HG03439 (cell line): ENCODE measurements around the gene ARL16.
"Not testable (repeated sequence)": the region's sequence is repeated elsewhere in the genome, so short reads cannot be mapped to it uniquely, and the experiment has no call there.

Experiments
- ATAC-seq: cut with Tn5 transposase; IDR thresholded peaks from one replicate; pipeline ENCODE4 v1.9.1; 2021; ENCODE audit warnings: mild to moderate bottlenecking, moderate library complexity; ENCODE audit not compliant: unreplicated experiment

The ARL16 gene

DNA sequence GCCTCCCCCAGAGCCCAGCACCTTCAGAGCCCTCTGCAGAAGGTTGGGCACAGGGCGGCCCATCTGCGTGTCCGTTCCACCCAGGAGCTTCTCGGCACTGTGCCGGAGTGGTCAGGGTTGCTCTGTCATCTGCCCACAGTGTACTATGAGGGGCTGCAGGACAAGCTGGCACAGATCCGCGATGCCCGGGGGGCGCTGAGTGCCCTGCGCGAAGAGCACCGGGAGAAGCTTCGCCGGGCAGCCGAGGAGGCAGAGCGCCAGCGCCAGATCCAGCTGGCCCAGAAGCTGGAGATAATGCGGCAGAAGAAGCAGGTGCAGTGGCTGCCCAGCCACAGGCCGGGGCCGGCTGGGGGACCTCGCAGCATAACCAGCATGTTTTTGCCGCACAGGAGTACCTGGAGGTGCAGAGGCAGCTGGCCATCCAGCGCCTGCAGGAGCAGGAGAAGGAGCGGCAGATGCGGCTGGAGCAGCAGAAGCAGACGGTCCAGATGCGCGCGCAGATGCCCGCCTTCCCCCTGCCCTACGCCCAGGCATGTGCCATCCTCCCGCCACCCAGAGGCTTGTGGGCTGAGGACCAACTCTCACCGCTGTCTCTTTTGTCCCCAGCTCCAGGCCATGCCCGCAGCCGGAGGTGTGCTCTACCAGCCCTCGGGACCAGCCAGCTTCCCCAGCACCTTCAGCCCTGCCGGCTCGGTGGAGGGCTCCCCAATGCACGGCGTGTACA, 12.8 kb upstream of the ARL16 start:
- ATAC-seq = no peak

DNA sequence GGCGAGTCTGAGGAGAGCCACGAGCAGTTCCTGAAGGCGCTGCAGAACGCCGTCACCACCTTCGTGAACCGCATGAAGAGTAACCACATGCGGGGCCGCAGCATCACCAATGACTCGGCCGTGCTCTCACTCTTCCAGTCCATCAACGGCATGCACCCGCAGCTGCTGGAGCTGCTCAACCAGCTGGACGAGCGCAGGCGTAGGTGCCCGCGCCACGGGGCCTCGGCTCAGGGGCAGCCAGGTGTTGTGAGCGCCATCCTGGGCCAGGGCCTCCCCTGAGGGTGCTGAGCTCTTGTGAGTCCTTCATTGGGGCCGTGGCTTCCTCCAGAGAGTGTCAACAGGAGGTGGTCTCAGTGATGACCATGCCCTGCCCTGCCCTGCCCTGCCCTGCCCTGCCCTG, 12.2 kb upstream of the ARL16 start:
- no peak for ATAC-seq

DNA sequence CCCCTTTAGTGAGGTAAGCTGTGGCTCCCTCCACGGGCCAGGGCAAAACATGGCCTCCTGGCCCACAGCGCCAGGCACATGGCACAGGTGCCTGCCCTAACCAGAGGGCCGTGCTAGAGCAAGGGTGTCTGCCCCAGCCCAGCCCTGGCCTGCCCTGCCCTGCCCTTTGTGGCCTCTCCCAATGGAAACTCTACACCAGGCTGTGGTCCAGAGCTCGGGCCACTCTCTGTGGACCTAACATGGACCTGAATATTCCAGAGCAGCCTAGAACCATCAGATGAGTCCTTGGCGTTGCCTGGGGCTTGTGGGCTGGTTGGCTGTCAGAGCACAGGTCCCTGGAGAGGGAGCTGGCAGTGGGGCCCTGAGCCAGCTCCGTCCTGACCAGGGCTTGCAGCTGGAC, 11.6 kb upstream of the ARL16 start:
- no peak for ATAC-seq

DNA sequence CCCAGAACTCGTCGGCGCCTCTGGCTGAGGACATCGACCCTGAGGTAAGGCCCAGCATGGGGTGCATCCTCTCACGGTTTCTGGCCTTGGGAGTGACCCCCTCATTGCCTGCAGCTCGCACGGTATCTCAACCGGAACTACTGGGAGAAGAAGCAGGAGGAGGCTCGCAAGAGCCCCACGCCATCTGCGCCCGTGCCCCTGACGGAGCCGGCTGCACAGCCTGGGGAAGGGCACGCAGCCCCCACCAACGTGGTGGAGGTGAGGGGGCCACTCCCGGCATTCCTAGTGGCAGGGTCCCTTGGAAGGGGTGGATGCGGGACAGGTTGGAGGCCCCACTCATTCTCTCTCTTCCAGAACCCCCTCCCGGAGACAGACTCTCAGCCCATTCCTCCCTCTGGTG, 11.2 kb upstream of the ARL16 start:
- ATAC-seq = no peak

DNA sequence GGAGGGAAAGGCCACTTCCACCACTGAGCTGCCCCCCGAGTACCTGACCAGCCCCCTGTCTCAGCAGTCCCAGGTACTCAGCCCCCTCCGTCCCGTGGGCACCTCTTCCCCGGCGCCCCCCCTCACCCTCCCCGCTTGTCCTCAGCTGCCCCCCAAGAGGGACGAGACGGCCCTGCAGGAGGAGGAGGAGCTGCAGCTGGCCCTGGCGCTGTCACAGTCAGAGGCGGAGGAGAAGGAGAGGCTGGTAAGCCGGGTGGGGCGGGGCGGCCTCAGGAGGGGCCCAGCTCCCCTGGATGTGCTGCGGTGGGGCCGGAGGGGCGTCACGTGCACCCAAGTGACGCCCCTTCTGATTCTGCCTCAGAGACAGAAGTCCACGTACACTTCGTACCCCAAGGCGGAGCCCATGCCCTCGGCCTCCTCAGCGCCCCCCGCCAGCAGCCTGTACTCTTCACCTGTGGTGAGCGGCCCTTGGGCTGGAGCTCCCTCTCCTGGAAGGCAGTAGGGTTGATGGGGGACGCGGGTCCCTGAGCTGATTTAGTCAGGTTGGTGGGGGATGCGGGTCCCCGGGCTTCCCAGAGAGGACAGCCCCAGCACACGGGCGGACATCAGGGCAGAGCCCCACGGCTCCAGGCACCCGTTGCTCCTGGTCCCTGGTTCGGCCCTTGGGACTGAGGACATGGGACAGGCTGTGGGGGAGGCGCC, 10.1 kb upstream of the ARL16 start:
- no peak for ATAC-seq

DNA sequence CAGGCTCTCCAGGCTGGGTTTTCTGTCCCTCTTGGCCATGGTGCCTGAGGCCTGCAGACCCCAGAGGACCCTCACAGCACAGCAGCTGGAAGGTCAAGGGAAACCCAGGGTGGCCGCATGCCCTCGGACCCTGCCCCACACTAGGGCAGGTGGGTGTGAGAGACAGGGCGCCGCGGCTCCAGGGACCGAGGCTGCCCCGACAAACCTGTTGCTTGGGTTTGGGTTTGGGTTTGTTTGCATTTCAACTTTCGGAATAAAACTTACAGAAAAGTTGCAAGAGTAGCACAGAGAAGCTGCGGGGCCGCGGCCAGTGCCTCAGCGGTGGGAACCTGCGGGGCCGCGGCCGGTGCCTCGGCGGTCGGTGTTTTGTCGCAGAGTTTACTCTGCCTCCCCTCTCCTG, 8.0 kb upstream of the ARL16 start:
- no peak for ATAC-seq

DNA sequence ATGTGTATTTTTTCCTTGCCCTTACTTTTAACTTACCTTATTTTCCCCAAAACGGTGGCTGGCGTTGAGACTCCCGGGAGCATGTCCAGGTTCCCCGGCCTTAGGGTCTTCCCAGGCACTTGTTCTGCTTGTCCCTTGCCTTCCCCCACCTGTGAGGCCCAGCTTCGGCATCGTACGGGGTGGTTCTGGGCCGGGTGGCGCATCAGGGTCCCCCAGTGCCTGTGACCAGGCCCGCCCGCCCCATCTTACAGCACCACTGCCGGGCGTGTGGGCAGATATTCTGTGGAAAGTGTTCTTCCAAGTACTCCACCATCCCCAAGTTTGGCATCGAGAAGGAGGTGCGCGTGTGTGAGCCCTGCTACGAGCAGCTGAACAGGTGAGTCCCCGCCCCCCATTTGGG, 7.6 kb upstream of the ARL16 start:
- no peak for ATAC-seq

DNA sequence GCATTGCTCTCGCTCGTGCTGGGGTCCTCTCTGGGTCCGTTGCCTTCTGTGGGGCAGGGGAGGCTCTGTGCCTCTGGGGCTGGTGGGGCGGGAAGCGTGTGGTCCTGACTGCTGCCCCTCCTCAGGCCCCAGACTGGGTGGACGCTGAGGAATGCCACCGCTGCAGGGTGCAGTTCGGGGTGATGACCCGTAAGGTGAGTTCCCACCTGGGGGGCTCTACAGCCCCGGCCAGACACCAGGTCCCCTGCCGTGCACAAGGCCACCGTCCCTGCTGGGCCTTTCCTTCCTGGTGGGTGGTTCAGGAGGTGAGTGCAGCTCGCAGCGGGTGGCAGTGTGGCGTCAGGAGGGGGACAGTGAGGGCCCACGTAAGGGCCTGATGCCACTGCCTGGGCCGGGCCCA, 7.0 kb upstream of the ARL16 start:
- no peak for ATAC-seq

DNA sequence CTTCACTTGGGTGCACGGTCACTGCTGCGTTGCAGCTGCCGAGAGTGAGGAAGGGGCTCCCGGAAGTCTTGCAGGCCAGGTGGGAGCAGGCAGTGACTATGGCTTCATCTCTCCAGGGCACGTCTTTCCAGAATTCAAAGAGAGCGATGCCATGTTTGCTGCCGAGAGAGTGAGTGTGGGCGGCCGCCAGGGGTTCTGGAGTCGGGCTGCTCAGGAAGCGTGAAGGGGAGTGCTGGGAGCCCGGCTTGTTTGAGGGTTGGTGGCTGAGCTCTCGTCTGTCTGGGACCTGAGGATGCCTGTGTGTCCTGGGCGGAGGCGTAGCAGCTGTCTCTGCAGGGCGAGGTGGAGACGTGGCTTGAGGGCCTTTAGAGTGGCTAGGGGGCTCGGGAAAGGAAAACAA, 6.5 kb upstream of the ARL16 start:
- ATAC-seq = no peak

DNA sequence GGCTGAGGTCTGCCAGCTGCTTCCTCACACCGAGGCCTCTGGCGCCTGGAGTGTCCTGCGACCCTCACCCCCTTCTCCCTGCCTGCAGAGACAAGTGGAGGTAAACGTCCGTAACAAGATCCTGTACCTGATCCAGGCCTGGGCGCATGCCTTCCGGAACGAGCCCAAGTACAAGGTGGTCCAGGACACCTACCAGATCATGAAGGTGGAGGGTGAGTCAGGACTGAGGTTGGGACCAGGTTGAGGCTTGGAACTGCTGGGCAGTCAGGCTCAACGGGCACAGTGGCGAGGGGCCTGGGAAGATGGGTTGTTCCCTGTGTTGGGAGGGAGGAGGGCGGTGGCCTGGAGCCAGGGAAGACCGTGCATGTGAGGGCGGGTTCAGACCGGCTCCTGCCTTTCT, 5.0 kb upstream of the ARL16 start:
- no peak for ATAC-seq

DNA sequence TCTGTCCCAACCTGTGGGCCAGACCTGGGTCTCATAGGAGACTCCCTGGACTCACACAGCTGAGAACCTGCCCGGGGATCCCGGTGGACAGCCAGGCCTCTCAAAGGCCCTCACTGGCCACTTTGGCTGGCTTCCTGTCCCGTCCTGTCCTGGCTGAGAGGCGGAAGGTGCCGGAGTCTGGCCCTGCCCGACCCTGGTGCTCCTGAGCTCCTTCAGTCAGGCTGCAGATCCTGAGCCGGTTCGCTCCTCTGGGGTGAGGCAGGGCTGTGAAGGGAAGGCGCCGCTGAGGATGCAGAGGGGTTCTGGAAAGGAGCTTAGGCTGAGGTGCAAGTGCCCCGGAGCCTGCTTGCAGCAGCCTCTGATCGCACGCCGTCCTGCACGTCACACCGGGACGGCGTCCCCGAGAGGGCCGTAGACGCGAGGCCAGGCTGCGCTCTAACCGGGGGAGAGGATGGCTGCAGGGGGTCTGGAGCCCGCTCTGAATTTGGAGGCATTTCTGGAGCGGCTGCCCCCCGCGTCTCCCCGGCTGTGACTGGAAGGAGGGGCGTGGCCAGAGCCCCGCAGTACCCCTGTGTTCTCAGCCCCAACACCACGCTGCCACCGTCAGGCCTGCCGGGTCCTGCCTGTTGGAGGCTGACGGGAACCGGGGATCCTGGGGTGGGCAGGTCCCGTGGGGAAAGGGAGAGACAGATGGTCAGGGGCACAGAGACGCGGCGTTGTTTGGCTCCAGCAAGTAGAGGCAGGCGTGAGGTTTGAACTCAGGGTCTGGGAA, 4.4 kb upstream of the ARL16 start:
- no peak for ATAC-seq

DNA sequence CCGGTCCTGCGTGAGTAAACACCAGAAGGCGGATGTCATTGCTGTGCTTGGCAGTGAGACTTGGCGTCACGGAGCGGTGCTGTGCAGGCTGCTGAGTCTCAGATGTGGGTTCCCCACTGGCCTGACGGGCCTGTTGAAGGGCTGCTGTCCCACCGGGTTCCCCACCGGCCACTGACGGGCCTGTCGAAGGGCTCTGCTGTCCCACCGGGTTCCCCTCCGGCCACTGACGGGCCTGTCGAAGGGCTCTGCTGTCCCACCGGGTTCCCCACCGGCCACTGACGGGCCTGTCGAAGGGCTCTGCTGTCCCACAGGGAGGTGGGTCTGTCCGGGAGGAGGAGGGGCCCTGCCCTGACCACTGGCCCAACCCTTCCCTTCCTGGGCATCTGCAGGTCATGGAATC, 3.0 kb upstream of the ARL16 start:
- no peak for ATAC-seq

DNA sequence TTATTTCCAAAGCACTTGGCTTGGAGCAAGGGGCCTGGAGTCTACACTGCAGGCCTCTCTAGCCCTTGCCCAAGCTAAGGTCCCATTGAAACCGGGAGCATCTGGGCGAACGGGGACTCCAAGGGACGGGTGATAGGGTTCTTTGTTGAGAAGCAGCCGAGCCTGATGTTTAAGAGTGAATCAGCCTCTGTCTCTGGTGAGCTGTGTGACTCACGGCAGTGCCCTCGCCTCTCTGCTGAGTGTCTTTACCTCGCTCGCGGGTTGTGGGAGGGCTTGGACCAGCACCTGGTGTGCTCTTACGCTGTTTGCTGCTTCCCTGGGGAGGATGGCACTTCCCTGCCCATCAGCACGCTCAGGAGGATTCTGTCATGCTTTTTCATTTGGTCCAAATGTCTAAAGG, 1.5 kb upstream of the ARL16 start:
- no peak for ATAC-seq

DNA sequence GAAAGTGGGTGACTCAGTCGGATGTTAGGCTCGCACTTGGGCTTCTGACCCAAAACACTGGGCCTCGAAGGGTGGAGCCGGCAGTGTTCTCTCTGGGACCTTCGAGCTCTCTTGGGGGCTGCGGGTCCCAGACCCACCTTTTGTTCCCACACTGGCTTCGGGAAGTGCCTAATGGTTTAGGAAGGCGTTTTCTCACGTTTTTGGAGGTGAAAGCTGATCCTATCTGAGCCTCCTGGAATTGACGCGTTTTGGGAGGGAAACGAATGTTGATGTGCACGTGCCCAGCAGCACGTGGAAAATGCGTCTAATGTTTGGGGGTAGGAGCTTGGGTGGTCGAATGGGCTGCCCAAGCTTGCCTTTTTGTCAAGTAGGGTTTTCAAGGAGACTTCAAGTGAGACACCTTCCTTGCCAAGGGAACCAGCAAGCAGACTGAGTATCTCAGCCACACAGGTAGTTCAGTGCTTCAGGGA, 880 bp upstream of the ARL16 start:
- peak; percentile 9 for ATAC-seq

DNA sequence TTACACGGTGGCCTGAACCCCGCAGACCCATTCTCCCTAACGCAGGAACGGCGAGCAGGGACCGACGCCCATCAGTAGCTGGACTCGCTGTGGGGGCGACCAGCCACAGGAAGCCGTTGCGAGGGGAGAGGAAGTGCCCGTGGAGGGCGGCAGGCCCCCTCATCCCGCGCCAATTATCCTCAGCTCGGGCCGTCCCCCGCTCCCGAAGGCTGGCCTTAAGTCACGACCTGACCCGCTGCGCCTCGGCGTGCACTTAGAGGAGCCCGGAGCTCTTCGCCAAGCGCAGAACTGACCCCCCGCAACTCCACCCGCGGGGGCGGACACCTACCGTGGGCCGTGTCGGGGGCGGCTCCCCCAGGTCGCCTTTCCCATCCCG, 401 bp downstream of the ARL16 start:
- peak; percentile 13 for ATAC-seq

DNA sequence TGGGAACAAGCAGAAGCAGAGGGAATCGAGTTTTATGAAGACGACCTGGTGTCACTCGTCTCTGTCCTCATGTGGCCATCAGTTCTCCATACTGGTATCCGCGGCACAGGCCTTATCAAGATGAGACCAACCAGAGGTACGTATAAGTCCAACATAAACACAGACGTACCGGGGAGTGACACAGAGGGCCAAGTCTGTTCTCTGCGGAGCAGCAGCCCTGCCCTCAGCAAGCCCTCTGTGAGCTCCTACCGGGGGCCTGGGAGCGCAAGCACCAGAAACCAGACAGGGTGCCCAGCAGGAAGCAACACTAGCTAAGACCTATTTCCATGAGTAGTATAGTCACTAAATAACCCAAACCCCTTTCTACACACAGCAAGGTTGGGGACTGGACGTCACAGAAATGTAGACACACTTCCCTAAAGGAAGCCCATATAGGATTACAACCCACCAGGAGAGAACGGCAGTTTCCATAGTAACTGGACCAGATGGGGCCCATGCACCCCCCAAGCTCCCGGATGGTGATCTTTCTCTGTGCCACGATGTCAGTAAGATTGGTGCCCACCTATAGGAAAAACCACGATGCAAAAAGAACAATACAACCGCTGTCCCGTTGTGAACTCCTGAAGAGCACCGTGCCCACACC, 911 bp downstream of the ARL16 start:
- no peak for ATAC-seq

DNA sequence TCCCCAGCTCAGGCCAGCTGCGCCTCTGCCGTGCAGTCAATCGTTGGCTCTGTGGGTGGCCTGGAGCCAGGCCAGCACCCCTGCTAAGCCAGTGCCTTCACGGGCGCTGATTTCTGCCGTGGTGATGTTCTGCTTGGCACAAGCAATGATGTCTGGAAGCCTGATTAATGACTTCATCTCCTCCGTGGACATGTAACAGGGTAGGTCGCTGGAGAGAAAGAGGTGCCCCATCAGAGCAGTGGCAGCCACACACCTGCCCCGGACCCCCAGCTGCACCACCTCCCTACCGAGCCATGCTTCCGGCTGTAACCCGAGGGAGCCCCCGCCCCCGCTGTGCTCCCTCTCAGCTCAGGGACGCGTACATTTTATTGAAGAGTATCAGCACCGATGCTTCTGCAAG, 1.9 kb downstream of the ARL16 start:
- no peak for ATAC-seq

DNA sequence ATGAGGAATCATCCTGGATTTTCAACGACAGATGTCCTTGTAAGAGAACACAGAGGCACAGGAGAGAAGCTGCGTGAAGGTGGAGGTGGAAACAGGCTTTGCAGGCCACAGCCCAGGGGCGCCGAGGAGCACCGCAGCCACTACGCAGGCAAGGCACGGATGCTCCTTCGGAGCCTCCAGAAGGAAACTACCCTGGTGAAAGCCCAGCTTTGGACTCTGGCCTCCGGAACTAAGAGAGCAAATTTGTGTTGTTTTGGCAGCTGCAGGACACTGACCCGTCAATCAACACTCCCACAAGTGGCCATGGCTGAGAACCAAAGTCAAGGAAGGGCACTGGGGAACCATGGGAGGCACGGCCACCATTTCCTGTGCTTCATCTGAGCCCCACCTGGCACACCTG, 3.4 kb downstream of the ARL16 start:
- no peak for ATAC-seq

DNA sequence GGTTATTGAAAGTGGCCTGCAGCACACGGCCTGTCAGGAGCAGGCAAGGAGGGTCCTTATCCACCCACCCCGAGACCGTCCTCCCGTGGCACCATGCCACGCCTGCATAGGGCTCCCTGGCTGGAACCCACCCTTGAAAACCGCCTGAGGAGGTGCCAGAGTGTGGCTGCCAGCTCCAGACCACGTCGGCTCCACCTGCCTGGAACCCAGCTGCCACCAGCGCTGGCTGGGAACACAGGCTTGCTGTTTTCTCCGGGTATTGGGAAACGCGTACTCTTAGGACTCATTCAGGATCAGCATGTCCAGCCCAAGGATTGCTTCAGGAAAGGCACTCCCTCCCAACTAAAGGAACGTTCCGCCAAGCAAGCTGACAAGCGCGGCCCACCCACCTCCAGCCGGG, 6.7 kb downstream of the ARL16 start:
- no peak for ATAC-seq

DNA sequence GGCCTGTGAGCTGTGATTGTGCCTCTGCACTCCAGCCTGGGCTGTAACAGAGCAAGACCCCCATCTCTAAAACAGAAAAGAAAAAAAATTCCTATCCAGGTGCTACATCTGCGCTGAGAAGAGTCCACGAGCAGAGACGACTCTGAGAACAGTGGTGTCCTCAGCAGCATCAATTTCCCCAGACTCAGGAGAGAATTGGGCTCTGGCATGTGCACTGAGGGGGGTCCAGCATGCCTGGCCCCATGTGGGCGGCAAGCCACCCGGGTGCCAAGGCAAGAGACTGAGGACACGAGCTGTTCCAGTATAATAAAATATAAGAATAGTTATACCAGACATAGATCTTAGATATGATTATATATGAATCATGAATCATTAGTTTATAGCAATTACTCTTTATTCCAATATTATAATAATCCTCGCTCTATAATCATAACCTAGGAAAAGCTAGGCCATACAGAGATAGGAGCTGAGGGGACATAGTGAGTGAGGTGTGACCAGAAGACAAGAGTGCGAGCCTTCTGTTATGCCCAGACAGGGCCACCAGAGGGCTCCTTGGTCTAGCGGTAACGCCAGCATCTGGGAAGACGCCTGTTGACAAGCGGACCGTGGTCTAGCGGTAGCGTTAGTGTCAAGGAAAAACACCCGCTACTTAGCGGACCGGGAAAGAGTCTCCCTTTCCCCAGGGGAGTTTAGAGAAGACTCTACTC, 7.9 kb downstream of the ARL16 start:
- not testable (repeated sequence) for ATAC-seq
